Natural killer cell (primary cell): ENCODE results near the gene IQCK. TPM values are rescaled to one million over a fixed set of nuclear protein-coding genes. Genes with fewer than 3 reads are reported as not detected.

Experiments
- ATAC-seq, 3 donors: fragments of 150-1000 bp in 2 of 3; fragments of 200-7000 bp in 1 of 3; cut with Tn5 transposase; 1 replicate in 1 of 3; 2 replicates in 2 of 3; pipeline ENCODE4 v1.10.0; 2021; ENCODE audit warnings: mild to moderate bottlenecking in 2 of 3, moderate library complexity in 2 of 3
- DNase-seq, 2 donors: peaks; one replicate each; pipeline versions ENCODE4 v3.0.0 to v3.0.0-alpha.2; 2013 to 2021; ENCODE audit warnings: mixed read lengths in 1 of 2
- H3K27ac ChIP-seq: one replicate; pipeline ENCODE4 v1.5.1; 2013; ENCODE audit warnings: mild to moderate bottlenecking, low read length
- H3K27me3 ChIP-seq: one replicate; pipeline ENCODE4 v1.6.1; 2013; ENCODE audit warnings: low read length; ENCODE audit not compliant: control insufficient read depth, insufficient read depth
- H3K36me3 ChIP-seq: one replicate; pipeline ENCODE4 v1.6.1; 2013; ENCODE audit warnings: low read length; ENCODE audit not compliant: control insufficient read depth, insufficient read depth
- H3K4me1 ChIP-seq: one replicate; pipeline ENCODE4 v1.6.1; 2013; ENCODE audit warnings: low read length; ENCODE audit not compliant: control insufficient read depth, insufficient read depth
- H3K4me3 ChIP-seq: one replicate; pipeline ENCODE4 v1.5.1; 2013; ENCODE audit warnings: low read length
- H3K9me3 ChIP-seq: one replicate; pipeline ENCODE4 v1.6.1; 2013; ENCODE audit warnings: low read length; ENCODE audit not compliant: control insufficient read depth, insufficient read depth
- H3K27ac Mint-ChIP-seq, 2 donors: one replicate each; pipeline ENCODE4 v1.8.0; 2022; ENCODE audit warnings: mild to moderate bottlenecking in 2 of 2, mixed read lengths in 2 of 2, moderate library complexity in 1 of 2
- H3K27me3 Mint-ChIP-seq, 2 donors: one replicate each; pipeline ENCODE4 v1.8.0; 2022; ENCODE audit warnings: low read depth in 2 of 2, mixed read lengths in 2 of 2
- H3K36me3 Mint-ChIP-seq: one replicate; pipeline ENCODE4 v1.8.0; 2022; ENCODE audit warnings: mixed read lengths
- H3K4me1 Mint-ChIP-seq, 2 donors: one replicate each; pipeline ENCODE4 v1.8.0; 2022; ENCODE audit warnings: mixed read lengths in 2 of 2
- H3K4me3 Mint-ChIP-seq: one replicate; pipeline ENCODE4 v1.8.0; 2022; ENCODE audit warnings: mild to moderate bottlenecking, moderate library complexity, mixed read lengths
- H3K9me3 Mint-ChIP-seq, 2 donors: one replicate each; pipeline ENCODE4 v1.8.0; 2022; ENCODE audit warnings: mixed read lengths in 2 of 2
- CTCF ChIP-seq: fragments of 200-600 bp; IDR thresholded peaks from one replicate; pipeline ENCODE4 v1.8.0; 2022; ENCODE audit warnings: antibody characterized with exemption
- WGBS: methylation state at CpG from one replicate; pipeline ENCODE4 v1.1.7; 2013; ENCODE audit warnings: missing lambda C conversion rate; ENCODE audit not compliant: insufficient coverage; 5-methylcytosine and 5-hydroxymethylcytosine counted together
- intact Hi-C: fragments of 100-400 bp; cut with micrococcal nuclease; formaldehyde crosslinking; loops from one replicate; pipeline ENCODE4 v1.14.2; 2022
- total RNA-seq, 4 donors: library from RNA; stranded (reverse); fragments of 120-200 nt in 1 of 4; gene quantifications; one replicate each; pipeline versions ENCODE4 v1.2.3 to v1.2.4, GENCODE V29; 2013 to 2022

Gene IQCK
- total RNA-seq, 3 donors from 2014 or later (not counting 1 experiment from before 2014, with no cell fraction given): 0.38 to 1.8 (median 0.68) TPM

DNA sequence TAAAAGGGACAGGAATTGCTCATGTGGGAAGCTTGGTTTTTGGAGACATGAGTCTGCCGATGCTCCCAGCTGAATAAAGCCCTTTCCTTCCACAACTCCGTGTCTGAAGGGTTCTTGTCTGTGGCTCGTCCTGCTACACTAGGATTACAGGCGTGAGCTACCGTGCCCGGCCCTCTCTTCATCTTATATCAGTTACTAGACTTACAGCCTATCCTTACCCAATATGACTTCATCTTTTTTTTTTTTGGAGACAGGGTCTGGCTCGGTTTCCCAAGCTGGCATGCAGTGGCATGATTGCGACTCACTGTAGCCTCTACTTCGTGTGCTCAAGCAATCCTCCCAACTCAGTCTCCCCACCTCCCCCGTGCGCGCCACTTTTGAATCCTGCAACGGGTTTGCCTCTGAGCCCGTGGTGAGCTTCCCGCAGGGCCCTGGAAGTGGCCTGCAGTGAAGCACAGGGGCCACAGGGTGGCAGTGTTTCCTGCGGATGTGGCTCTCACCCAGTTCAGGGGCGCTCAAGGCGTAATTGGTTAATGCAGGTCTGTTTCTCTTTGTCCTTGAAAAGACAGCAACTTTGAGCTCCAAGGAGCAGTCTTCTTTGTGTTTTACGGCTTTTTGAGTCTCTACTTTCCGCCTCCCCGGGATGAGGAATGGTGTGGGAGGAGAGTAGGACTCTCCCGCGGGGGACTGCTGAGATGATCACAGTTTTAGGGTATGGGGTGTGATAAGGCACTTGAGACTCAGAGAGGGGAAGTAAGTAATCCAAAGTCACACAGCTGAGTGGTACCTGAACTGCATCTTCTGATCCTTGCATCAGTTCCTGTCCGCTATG, 189.3 kb downstream of the IQCK start:
- no peaks in the 10 kb centered on the region for H3K36me3 Mint-ChIP-seq
- intact Hi-C loops: loop anchor here (5.0 to 10.0 kb wide), 3 partner anchors 395 to 797 kb away; no protein-coding TSS in a partner anchor
- no peaks in the 10 kb centered on the region for H3K36me3 ChIP-seq

More for the DNA sequence above, 189.3 kb downstream of the IQCK start:
- Histone ChIP-seq H3K27ac (no peak overlapping the region), H3K4me3 (no peak overlapping the region), H3K27me3 (no peaks in the 10 kb centered on the region), H3K4me1 (peaks cover 7% of the 10 kb centered on the region), H3K9me3 (no peaks in the 10 kb centered on the region)
- peak; percentile 93 to 99 (median 95) for ATAC-seq
- Mint-ChIP-seq H3K4me3 (peak overlapping the region; percentile 59), H3K27me3 (peaks cover 14 to 20% of the 10 kb centered on the region in 2 donors), H3K4me1 (peaks cover 7 to 10% of the 10 kb centered on the region in 2 donors), H3K9me3 (no peaks in the 10 kb centered on the region), H3K27ac (no peak overlapping the region)
- 25% methylated on average over 24 of the region's 24 CpGs for WGBS
- DNase-seq: peak; percentile 44 to 82
- peak; percentile 88 for TF ChIP-seq CTCF

Other genes with a start within 250 kb of the IQCK start
- 10 to 100 TPM; 35.5 to 40.4 (median 35.9) TPM for gene GDE1, start 196.2 kb upstream of the IQCK start, total RNA-seq
- gene CCP110, start 194.3 kb upstream of the IQCK start, total RNA-seq: 10 to 100 TPM; 14.1 to 18.0 (median 17.5) TPM
- gene VPS35L, start 162.6 kb upstream of the IQCK start, total RNA-seq: 10 to 100 TPM; 37.4 to 53.5 (median 44.4) TPM
- 1 to 10 TPM; 5.6 to 8.0 (median 6.9) TPM for gene KNOP1, start within 50 bp of the IQCK start, total RNA-seq
- gene GPRC5B, start 166.6 kb downstream of the IQCK start, total RNA-seq: not detected